Progenitor cell of endocrine pancreas (in vitro differentiated cells): ENCODE measurements around the gene CLRN2. TPM values are rescaled to one million over a fixed set of nuclear protein-coding genes. Genes with fewer than 3 reads are reported as not detected.

Experiments
- DNase-seq: peaks from one replicate; pipeline ENCODE4 v3.0.0; 2021; ENCODE audit warnings: low spot score; ENCODE audit not compliant: unreplicated experiment
- H3K27ac Mint-ChIP-seq: 2 replicates; pipeline ENCODE4 v1.8.0; 2021; ENCODE audit warnings: mild to moderate bottlenecking, moderate library complexity, mixed read lengths
- H3K27me3 Mint-ChIP-seq: 2 replicates; pipeline ENCODE4 v1.8.0; 2021; ENCODE audit warnings: mixed read lengths
- H3K36me3 Mint-ChIP-seq: 2 replicates; pipeline ENCODE4 v1.8.0; 2022; ENCODE audit warnings: mixed read lengths; ENCODE audit not compliant: insufficient read depth
- H3K4me1 Mint-ChIP-seq: 2 replicates; pipeline ENCODE4 v1.8.0; 2021; ENCODE audit warnings: low read depth, mixed read lengths
- H3K4me3 Mint-ChIP-seq: 2 replicates; pipeline ENCODE4 v1.8.0; 2021; ENCODE audit warnings: low read depth, mild to moderate bottlenecking, moderate library complexity, mixed read lengths
- H3K9me3 Mint-ChIP-seq: 2 replicates; pipeline ENCODE4 v1.8.0; 2021; ENCODE audit warnings: low read depth, mixed read lengths
- CTCF ChIP-seq: fragments of 200-600 bp; sonication (generic); IDR thresholded peaks from one replicate; pipeline ENCODE4 v1.5.0; 2021; ENCODE audit warnings: antibody characterized with exemption, mild to moderate bottlenecking; ENCODE audit not compliant: unreplicated experiment
- total RNA-seq: library from RNA; stranded (reverse); gene quantifications from 2 replicates; pipeline ENCODE4 v1.2.1, GENCODE V29; 2021

CLRN2 gene
- total RNA-seq, 1 donor from 2014 or later: not detected

- no peak for TF ChIP-seq CTCF
- Mint-ChIP-seq H3K36me3 (peaks cover 2% of the 10 kb centered on the region), H3K4me3 (peak overlapping the region; percentile 70), H3K9me3 (no peaks in the 10 kb centered on the region), H3K4me1 (peaks cover 39% of the 10 kb centered on the region), H3K27ac (no peak overlapping the region), H3K27me3 (peaks cover 10% of the 10 kb centered on the region)
- no peak for DNase-seq
These were observed 1.8 kb upstream of the CLRN2 start for GRCh38 chr4:17512973-17513665.

GRCh38 chr4:17515445-17516407 lies 761 bp downstream of the CLRN2 start:
- Mint-ChIP-seq H3K27me3 (peaks cover 10% of the 10 kb centered on the region), H3K4me3 (no peak overlapping the region), H3K27ac (no peak overlapping the region), H3K4me1 (peaks cover 33% of the 10 kb centered on the region), H3K9me3 (no peaks in the 10 kb centered on the region), H3K36me3 (no peaks in the 10 kb centered on the region)
- TF ChIP-seq CTCF: no peak
- no peak for DNase-seq

GRCh38 chr4:17516980-17517379 lies 2.0 kb downstream of the CLRN2 start:
- Mint-ChIP-seq H3K27ac (no peak overlapping the region), H3K4me1 (peaks cover 25% of the 10 kb centered on the region), H3K27me3 (peaks cover 10% of the 10 kb centered on the region), H3K36me3 (no peaks in the 10 kb centered on the region), H3K4me3 (no peak overlapping the region), H3K9me3 (no peaks in the 10 kb centered on the region)
- DNase-seq: no peak
- TF ChIP-seq CTCF: no peak

- TF ChIP-seq CTCF: no peak
- no peak for DNase-seq
- H3K9me3 Mint-ChIP-seq: no peaks in the 10 kb centered on the region
- no peak overlapping the region for H3K4me3 Mint-ChIP-seq
- H3K27ac Mint-ChIP-seq: no peak overlapping the region
- H3K4me1 Mint-ChIP-seq: peaks cover 21% of the 10 kb centered on the region
- H3K36me3 Mint-ChIP-seq: no peaks in the 10 kb centered on the region
- peaks cover 10% of the 10 kb centered on the region for H3K27me3 Mint-ChIP-seq
These were observed 2.7 kb downstream of the CLRN2 start for GRCh38 chr4:17517664-17518063.

GRCh38 chr4:17521595-17521994 lies 6.6 kb downstream of the CLRN2 start:
- H3K36me3 Mint-ChIP-seq: no peaks in the 10 kb centered on the region
- no peak overlapping the region for H3K4me3 Mint-ChIP-seq
- no peak for DNase-seq
- no peaks in the 10 kb centered on the region for H3K27me3 Mint-ChIP-seq
- H3K4me1 Mint-ChIP-seq: peaks cover 10% of the 10 kb centered on the region
- TF ChIP-seq CTCF: no peak
- H3K9me3 Mint-ChIP-seq: no peaks in the 10 kb centered on the region
- no peak overlapping the region for H3K27ac Mint-ChIP-seq
